Stomach smooth muscle (tissue), 2 donors: Measurements from ENCODE around the gene IRF2.

ENCODE experiments used
- H3K27ac ChIP-seq: one replicate; pipeline ENCODE4 v1.7.0; 2013; ENCODE audit warnings: mild to moderate bottlenecking, low read length, inconsistent platforms
- H3K27me3 ChIP-seq, 2 donors: one replicate each; pipeline ENCODE4 v1.7.0; 2013; ENCODE audit warnings: low read length in 2 of 2; ENCODE audit not compliant: insufficient read depth in 2 of 2, control insufficient read depth in 1 of 2
- H3K36me3 ChIP-seq, 2 donors: one replicate each; pipeline ENCODE4 v1.7.0; 2013; ENCODE audit warnings: low read length in 2 of 2; ENCODE audit not compliant: control insufficient read depth in 2 of 2, insufficient read depth in 2 of 2
- H3K4me1 ChIP-seq: one replicate; pipeline ENCODE4 v1.7.0; 2013; ENCODE audit warnings: low read length; ENCODE audit not compliant: control insufficient read depth, insufficient read depth
- H3K4me3 ChIP-seq, 2 donors: one replicate each; pipeline ENCODE4 v1.7.0; 2013; ENCODE audit warnings: low read length in 2 of 2
- H3K9ac ChIP-seq, 2 donors: one replicate each; pipeline ENCODE4 v1.7.0; 2013; ENCODE audit warnings: low read length in 2 of 2, mild to moderate bottlenecking in 1 of 2
- H3K9me3 ChIP-seq, 2 donors: one replicate each; pipeline ENCODE4 v1.7.0; 2013; ENCODE audit warnings: low read length in 2 of 2; ENCODE audit not compliant: control insufficient read depth in 2 of 2
- donor health status: healthy.
- donor health status: Pancreatic carcinoma.

Gene IRF2

GRCh38 chr4:184473499-184474262 lies 669 bp downstream of the IRF2 start:
- Histone ChIP-seq H3K4me1 (peaks cover 33% of the 10 kb centered on the region), H3K36me3 (peaks cover 0 to 2% of the 10 kb centered on the region in 2 donors), H3K4me3 (peak overlapping the region; percentile 75 to 98), H3K27ac (peak overlapping the region; percentile 95), H3K9ac (peak overlapping the region; percentile 92 to 94), H3K27me3 (no peaks in the 10 kb centered on the region), H3K9me3 (no peaks in the 10 kb centered on the region)

DNA sequence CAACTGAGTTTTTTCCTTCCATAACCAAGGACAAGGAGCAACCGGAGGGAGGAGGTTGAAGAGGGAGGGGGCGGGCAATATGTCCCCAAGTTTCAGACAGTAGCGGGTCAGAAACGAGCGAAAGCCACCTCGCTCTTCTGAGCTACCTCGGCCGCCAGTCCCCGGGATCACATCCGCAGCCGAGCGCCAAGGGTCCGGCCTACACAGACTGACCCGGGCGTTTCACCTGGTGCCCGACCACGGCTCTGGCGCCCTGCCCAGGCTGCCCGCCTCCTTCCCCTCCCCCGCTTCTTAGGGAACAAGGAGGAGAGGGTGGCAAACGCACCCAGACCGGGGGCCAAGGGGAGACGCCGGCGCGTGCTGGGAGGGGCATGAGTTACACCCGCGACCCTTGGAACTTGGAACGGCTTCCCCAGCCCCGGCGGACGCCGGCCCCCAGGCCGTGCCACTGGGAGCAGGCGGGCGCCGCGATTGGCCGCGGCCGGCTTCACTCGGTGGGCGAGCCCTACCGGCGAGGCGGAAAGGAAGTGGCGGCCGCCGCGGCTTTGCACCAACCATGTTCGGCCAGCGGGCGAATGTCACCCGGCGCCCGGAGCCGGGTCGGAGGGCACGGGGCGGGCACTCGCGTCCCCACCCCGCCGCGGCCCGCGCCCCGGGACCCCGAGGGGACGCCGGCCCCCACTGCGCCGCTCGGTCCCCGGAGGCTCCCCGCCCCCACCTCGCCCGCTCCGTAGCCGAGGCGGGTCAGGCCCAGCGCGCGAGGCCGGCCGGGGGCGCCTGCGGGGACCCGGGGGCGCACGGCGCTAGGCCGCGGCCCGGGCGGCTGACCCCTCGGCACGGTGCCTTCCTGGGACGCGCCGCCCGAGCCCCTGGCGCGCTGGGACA lies 1.5 kb downstream of the IRF2 start:
- H3K9ac ChIP-seq: peak overlapping the region; percentile 80 to 88
- H3K4me1 ChIP-seq: peaks cover 33% of the 10 kb centered on the region
- H3K9me3 ChIP-seq: no peaks in the 10 kb centered on the region

DNA sequence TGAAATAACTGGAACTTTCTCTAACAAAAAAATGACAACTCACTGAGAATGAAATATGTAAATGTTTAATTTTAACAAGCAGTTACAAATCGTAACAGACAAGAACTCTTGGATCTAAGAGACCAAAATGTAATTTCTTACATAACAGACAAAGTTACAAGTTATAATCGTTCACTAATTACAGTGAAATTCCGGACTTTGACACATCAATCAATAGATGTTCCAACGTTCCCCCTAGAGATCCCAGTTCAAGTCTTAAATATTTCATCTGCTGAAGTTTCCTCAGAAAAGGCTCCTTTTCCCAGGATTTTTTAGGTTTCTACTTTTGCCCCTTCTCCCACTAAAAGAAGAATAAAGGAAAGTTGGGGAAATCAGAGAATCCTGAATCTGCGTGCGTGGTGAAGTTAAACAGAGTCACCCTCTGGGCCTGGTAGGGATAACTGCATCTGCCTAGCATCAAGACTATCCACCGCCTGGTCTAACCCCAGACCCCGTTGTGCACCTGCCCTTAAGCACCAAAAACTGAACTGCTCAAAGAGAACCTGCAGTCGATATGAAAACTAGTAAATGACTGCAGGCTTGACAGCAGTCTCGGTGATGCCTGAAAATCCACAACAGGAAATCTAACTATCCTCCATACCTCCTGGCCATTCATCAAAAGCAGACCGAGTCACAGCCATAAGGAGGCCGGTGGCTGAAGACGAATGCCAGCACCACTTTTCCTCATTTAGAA lies 2.3 kb downstream of the IRF2 start:
- peak overlapping the region; percentile 83 to 98 for H3K4me3 ChIP-seq
- H3K9ac ChIP-seq: peak overlapping the region; percentile 80 to 88
- peaks cover 33% of the 10 kb centered on the region for H3K4me1 ChIP-seq
- peak overlapping the region; percentile 85 for H3K27ac ChIP-seq
- no peaks in the 10 kb centered on the region for H3K9me3 ChIP-seq
- H3K36me3 ChIP-seq: peaks cover 0 to 2% of the 10 kb centered on the region in 2 donors
- H3K27me3 ChIP-seq: no peaks in the 10 kb centered on the region

More for the DNA sequence above, 1.5 kb downstream of the IRF2 start:
- no peaks in the 10 kb centered on the region for H3K27me3 ChIP-seq
- H3K4me3 ChIP-seq: peak overlapping the region; percentile 83 to 98
- H3K36me3 ChIP-seq: peaks cover 0 to 2% of the 10 kb centered on the region in 2 donors
- H3K27ac ChIP-seq: peak overlapping the region; percentile 85

DNA sequence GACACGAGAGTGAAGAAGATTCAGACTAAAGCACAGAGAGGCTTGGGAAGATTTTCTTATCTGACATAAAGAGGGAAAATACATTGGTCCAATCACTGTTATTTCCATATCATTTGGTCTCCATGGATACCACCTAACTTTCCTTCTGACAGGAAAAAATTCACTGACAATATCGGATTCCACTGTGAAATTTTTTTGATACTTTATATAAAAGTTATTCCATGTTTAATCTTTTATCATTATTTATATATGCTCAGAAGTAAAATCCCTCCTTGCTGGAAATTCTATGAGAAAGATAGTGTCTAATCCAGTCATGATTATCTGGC lies 3.6 kb downstream of the IRF2 start:
- Histone ChIP-seq H3K27me3 (no peaks in the 10 kb centered on the region), H3K36me3 (no peaks in the 10 kb centered on the region), H3K27ac (no peak overlapping the region), H3K4me3 (no peak overlapping the region), H3K4me1 (peaks cover 21% of the 10 kb centered on the region), H3K9ac (no peak overlapping the region), H3K9me3 (no peaks in the 10 kb centered on the region)

GRCh38 chr4:184466634-184467033 lies 7.7 kb downstream of the IRF2 start:
- Histone ChIP-seq H3K27me3 (no peaks in the 10 kb centered on the region), H3K27ac (no peak overlapping the region), H3K36me3 (no peaks in the 10 kb centered on the region), H3K4me3 (no peak overlapping the region), H3K9ac (no peak overlapping the region), H3K9me3 (no peaks in the 10 kb centered on the region), H3K4me1 (peaks cover 7% of the 10 kb centered on the region)

- Histone ChIP-seq H3K27ac (no peak overlapping the region), H3K27me3 (no peaks in the 10 kb centered on the region), H3K4me3 (no peak overlapping the region), H3K9me3 (no peaks in the 10 kb centered on the region), H3K4me1 (peaks cover 5% of the 10 kb centered on the region), H3K9ac (no peak overlapping the region), H3K36me3 (no peaks in the 10 kb centered on the region)
These were observed 9.4 kb downstream of the IRF2 start for GRCh38 chr4:184464759-184465454.

GRCh38 chr4:184463856-184464255 lies 10.5 kb downstream of the IRF2 start:
- Histone ChIP-seq H3K27me3 (no peaks in the 10 kb centered on the region), H3K4me3 (no peak overlapping the region), H3K4me1 (peaks cover 3% of the 10 kb centered on the region), H3K36me3 (no peaks in the 10 kb centered on the region), H3K27ac (no peak overlapping the region), H3K9ac (no peak overlapping the region), H3K9me3 (no peaks in the 10 kb centered on the region)

GRCh38 chr4:184463158-184463557 lies 11.2 kb downstream of the IRF2 start:
- Histone ChIP-seq H3K36me3 (no peaks in the 10 kb centered on the region), H3K27ac (no peak overlapping the region), H3K9ac (no peak overlapping the region), H3K4me1 (peaks cover 3% of the 10 kb centered on the region), H3K4me3 (no peak overlapping the region), H3K9me3 (no peaks in the 10 kb centered on the region), H3K27me3 (no peaks in the 10 kb centered on the region)

DNA sequence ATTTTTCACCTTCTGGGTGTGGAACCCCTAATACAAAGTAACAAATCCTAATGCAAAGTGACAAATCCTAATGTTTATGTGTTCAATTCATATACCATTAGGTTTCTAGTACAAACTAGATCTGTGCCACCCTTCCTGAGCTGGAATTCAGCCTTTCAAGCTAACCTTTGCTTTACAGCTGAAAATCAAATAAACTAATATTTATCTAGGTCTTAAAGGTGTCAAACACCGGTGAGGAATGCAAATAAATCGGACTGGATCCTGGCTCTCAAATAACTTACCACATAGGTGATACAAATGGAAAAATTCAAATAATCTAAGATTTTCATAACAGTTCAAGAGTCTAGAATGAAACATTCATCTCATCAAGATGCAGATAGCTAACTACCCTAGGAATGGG lies 11.6 kb downstream of the IRF2 start:
- Histone ChIP-seq H3K27me3 (no peaks in the 10 kb centered on the region), H3K9ac (no peak overlapping the region), H3K9me3 (no peaks in the 10 kb centered on the region), H3K4me1 (peaks cover 3% of the 10 kb centered on the region), H3K4me3 (no peak overlapping the region), H3K27ac (no peak overlapping the region), H3K36me3 (no peaks in the 10 kb centered on the region)

GRCh38 chr4:184461711-184462441 lies 12.5 kb downstream of the IRF2 start:
- no peaks in the 10 kb centered on the region for H3K9me3 ChIP-seq
- H3K27me3 ChIP-seq: no peaks in the 10 kb centered on the region
- no peak overlapping the region for H3K9ac ChIP-seq
- H3K4me3 ChIP-seq: no peak overlapping the region
- H3K4me1 ChIP-seq: peaks cover 3% of the 10 kb centered on the region
- H3K27ac ChIP-seq: no peak overlapping the region
- no peaks in the 10 kb centered on the region for H3K36me3 ChIP-seq
